ENCODE results near the gene LILRB3.
"Not testable (repeated sequence)": the region's sequence is repeated elsewhere in the genome, so short reads cannot be mapped to it uniquely, and the experiment has no call there.

LILRB3 gene

DNA sequence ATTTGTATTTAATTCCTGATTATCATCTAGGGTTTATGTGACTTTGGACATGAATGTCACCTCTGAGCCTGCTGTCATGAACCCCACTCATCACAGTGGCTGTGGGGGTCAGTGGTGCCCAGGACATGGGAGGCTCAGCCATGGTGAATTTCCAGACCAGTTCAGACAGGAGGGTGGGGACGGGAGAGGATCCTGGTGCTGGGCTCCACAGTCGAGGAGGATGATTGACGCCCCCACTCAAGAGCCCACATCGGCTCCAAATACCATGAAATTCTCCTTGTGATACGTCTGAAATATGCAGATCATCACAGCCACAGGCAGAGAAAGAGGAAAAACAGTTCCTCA, 1.1 kb upstream of the LILRB3 start:
- not testable (repeated sequence) for H3K4me3 Mint-ChIP-seq, H3K27ac Mint-ChIP-seq, ATAC-seq, DNase-seq, H3K9me3 Mint-ChIP-seq
- Mint-ChIP-seq H3K4me1 (peaks cover 11% of the 10 kb centered on the region), H3K27me3 (peaks cover 21% of the 10 kb centered on the region)

- not testable (repeated sequence) for DNase-seq, ATAC-seq, H3K27ac Mint-ChIP-seq, H3K9me3 Mint-ChIP-seq, H3K4me3 Mint-ChIP-seq
- Mint-ChIP-seq H3K4me1 (peaks cover 11% of the 10 kb centered on the region), H3K27me3 (peaks cover 19% of the 10 kb centered on the region)
These were observed 600 bp upstream of the LILRB3 start for GRCh38 chr19:54223277-54223936.

DNA sequence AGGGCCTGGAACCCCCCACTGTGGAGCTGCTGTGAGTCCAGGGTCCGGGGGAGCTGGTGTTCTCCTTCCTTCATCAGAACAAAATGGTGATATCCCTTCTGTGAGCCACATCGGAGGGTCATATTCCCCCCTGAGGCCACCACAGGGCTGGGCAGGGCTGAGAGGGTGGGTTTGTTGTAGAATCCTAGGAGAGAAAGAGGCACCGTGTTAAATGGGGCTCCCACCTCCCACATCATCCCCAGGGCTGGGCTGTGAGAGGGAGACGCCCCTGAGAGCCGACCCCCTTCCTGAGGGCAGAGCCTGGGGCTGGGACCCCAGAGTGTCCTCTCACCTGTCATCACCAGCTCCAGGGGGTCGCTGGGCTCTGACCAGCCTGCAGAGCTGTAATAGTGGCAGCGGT, 860 bp downstream of the LILRB3 start:
- ATAC-seq, H3K27ac Mint-ChIP-seq, H3K9me3 Mint-ChIP-seq, DNase-seq, H3K4me3 Mint-ChIP-seq: not testable (repeated sequence)
- H3K4me1 Mint-ChIP-seq = peaks cover 11% of the 10 kb centered on the region
- H3K27me3 Mint-ChIP-seq = peaks cover 19% of the 10 kb centered on the region

DNA sequence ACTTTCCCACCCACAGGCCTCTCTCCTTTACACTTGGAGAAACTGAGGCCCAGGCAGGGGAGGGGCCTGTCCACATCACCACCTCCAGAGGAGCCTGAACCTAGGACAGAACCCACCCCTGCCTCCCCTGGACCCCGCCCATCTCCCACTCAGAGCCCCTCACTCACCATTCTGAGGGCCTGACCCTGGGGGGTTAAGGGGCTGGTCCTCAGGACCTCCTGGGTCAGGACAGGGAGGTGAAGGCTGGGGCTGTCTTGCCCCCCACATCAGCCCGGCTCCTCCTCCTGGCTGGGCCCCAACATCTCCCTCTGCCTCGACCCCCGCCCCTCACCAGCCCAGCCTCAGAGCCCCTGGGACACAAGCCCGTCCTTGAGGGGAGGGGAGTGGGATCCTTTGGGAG, 3.1 kb downstream of the LILRB3 start:
- DNase-seq, H3K4me3 Mint-ChIP-seq, H3K9me3 Mint-ChIP-seq, ATAC-seq, H3K27ac Mint-ChIP-seq: not testable (repeated sequence)
- Mint-ChIP-seq H3K4me1 (peaks cover 11% of the 10 kb centered on the region), H3K27me3 (peaks cover 19% of the 10 kb centered on the region)

- ATAC-seq (no peak), DNase-seq (no peak)
- Mint-ChIP-seq H3K4me1 (peaks cover 11% of the 10 kb centered on the region), H3K4me3 (no peak overlapping the region), H3K9me3 (no peaks in the 10 kb centered on the region), H3K27ac (no peak overlapping the region), H3K27me3 (peaks cover 17% of the 10 kb centered on the region)
These were observed 3.7 kb downstream of the LILRB3 start for GRCh38 chr19:54218960-54219661.

GRCh38 chr19:54218259-54218658, 4.5 kb downstream of the LILRB3 start:
- H3K4me1 Mint-ChIP-seq = peaks cover 9% of the 10 kb centered on the region
- DNase-seq (no peak), ATAC-seq (no peak)
- H3K9me3 Mint-ChIP-seq = no peaks in the 10 kb centered on the region
- no peak overlapping the region for H3K4me3 Mint-ChIP-seq
- H3K27me3 Mint-ChIP-seq = peaks cover 8% of the 10 kb centered on the region
- H3K27ac Mint-ChIP-seq = no peak overlapping the region

DNA sequence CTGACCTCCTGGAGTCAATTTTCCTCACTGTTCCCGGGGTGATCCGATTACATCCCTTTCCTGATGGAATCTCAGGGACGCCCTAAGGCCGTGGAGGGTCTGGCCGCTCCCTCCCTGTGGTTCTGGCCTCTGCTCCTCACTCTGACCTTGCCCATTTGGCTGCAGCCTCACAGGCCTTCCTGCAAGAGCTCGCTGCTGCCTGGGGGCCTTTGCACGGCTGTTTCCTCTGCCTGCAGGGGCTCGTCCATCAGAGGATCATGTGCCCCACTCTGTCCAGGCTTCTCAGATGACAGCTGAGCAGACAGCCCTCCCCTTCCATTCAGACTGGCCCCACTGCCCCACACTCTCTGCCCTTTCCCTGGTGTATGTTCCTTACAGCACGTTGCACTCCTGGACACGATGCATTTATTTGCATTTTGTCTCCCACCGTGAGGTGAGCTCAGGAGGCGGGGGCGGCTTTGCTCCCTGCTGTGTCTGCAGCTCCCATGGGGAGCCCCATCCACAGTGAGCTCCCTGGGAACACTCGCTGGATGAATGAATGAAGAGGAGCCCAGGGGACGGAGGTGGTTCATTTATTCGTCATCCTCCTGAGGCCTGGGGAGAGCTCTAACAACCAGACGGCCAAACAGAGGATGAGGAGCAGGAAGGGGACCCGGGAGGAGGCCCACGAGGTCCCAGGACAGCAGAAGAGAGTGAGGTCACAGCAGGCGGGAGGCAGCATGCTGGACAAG, 5.1 kb downstream of the LILRB3 start:
- ATAC-seq, H3K4me3 Mint-ChIP-seq, H3K9me3 Mint-ChIP-seq, H3K27me3 Mint-ChIP-seq, H3K4me1 Mint-ChIP-seq, DNase-seq: not testable (repeated sequence)
- peak overlapping the region in 1 of 2 donors; percentile 83 for H3K27ac Mint-ChIP-seq

DNA sequence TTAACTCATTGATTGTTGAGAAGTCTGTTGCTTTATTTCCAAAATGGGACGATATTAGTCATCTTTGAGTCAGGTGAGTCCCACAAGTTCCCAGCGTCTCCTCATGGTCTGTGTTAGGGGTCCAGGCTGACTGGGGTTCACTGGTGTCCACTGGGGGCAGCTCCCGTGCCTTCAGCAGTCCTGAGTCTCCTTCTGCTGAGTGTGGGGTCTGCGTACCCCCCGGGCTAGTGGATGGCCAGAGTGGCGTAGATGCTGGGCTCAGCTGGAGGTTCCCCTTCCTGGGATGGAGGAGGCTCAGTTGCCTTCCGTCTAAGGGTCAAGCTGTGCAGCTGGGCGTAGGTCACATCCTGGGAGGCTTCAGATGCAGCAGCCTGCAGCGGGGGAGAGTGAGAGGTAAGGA, 5.9 kb downstream of the LILRB3 start:
- H3K4me1 Mint-ChIP-seq = no peaks in the 10 kb centered on the region
- no peak for ATAC-seq
- no peak overlapping the region for H3K4me3 Mint-ChIP-seq
- H3K9me3 Mint-ChIP-seq = no peaks in the 10 kb centered on the region
- H3K27ac Mint-ChIP-seq = no peak overlapping the region
- H3K27me3 Mint-ChIP-seq = no peaks in the 10 kb centered on the region
- DNase-seq = no peak

DNA sequence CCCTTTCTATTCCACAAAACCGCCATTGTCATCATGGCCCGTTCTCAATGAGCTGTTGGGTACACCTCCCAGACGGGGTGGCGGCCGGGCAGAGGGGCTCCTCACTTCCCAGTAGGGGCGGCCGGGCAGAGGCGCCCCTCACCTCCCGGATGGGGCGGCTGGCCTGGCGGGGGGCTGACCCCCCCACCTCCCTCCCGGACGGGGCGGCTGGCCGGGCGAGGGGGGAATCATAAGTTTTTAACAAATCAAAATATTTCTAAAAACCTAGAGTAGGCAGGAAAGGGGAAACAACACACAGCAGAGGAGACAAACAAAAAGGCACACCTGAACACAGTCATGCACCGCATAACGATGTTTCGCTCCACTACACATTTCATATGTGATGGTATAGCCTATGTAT, 8.1 kb downstream of the LILRB3 start:
- ATAC-seq, H3K4me3 Mint-ChIP-seq, H3K9me3 Mint-ChIP-seq, DNase-seq, H3K27ac Mint-ChIP-seq, H3K27me3 Mint-ChIP-seq: not testable (repeated sequence)
- peaks cover 17% of the 10 kb centered on the region for H3K4me1 Mint-ChIP-seq

DNA sequence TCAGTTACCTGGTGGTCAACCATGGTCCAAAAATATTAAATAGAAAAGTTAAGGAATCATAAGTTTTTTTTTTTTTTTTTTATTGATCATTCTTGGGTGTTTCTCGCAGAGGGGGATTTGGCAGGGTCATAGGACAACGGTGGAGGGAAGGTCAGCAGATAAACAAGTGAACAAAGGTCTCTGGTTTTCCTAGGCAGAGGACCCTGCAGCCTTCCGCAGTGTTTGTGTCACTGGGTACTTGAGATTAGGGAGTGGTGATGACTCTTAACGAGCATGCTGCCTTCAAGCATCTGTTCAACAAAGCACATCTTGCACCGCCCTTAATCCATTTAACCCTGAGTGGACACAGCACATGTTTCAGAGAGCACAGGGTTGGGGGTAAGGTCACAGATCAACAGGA, 8.6 kb downstream of the LILRB3 start:
- H3K27me3 Mint-ChIP-seq, H3K27ac Mint-ChIP-seq, H3K4me3 Mint-ChIP-seq, ATAC-seq, H3K9me3 Mint-ChIP-seq, DNase-seq: not testable (repeated sequence)
- H3K4me1 Mint-ChIP-seq = peaks cover 22% of the 10 kb centered on the region

DNA sequence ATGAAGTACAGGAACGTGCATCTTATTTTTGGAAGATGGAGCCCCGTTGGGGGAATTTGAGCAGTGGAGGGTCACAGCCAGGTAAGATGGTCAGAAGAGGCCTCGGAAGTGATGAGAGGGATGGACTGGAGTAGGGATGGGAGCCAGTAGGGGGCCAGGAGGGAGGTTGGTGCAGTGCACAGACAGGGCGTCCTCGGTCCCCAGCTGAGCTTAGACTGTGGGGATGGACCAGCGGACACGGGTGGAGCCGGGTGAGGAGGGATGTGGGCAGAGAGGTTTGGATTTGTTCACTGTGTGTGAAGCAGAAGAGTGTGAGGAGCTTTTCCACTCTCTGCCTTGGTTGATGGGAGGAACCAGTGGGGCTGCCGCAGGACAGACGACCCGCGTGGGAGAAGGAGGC, 11.6 kb downstream of the LILRB3 start:
- ATAC-seq = no peak
- Mint-ChIP-seq H3K27me3 (no peaks in the 10 kb centered on the region), H3K27ac (peak overlapping the region; percentile 6 to 38), H3K9me3 (no peaks in the 10 kb centered on the region), H3K4me1 (peaks cover 52% of the 10 kb centered on the region), H3K4me3 (peak overlapping the region in 1 of 2 donors; percentile 34)
- no peak for DNase-seq

DNA sequence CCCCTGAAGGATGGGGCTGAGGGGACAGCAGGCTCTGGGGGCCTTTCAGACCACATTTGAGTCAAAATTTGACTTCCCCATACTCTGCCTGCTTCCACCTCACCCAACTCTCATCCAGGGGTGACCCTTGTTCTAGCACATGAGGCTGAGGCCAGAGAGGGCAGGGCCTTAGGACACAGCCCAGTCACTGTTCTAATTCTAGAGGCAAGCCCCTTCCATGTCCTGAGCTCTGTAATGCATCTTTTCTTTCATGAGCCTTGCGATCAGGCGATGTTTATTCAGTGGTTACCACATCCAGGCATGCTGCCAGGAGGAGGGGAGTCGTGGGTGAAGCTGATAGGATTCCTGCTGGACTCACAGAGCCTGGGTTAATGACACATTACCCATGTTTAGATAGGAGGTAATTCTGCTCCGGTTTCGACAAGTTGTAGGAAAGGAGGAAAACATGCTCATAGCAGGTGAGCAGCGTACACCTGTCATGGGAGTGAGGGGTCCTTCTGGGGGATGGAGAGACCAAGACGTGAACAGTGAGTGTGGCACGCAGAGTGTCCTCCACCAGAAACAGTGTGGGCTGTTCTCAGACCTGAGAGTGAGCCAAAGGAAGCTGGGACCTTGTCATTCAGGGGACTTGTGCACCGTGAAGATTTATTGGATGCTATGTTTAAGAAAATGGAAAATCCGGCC, 12.9 kb downstream of the LILRB3 start:
- peaks cover 65% of the 10 kb centered on the region for H3K4me1 Mint-ChIP-seq
- peak overlapping the region; percentile 46 to 64 for H3K4me3 Mint-ChIP-seq
- H3K27me3 Mint-ChIP-seq = no peaks in the 10 kb centered on the region
- peak overlapping the region; percentile 81 to 89 for H3K27ac Mint-ChIP-seq
- no peaks in the 10 kb centered on the region for H3K9me3 Mint-ChIP-seq
- DNase-seq = no peak
- ATAC-seq = no peak

GRCh38 chr19:54209058-54209810, 13.6 kb downstream of the LILRB3 start:
- DNase-seq = no peak
- Mint-ChIP-seq H3K27me3 (no peaks in the 10 kb centered on the region), H3K4me3 (peak overlapping the region in 1 of 2 donors; percentile 49), H3K9me3 (no peaks in the 10 kb centered on the region), H3K27ac (peak overlapping the region in 1 of 2 donors; percentile 81), H3K4me1 (peaks cover 72% of the 10 kb centered on the region)
- no peak for ATAC-seq

DNA sequence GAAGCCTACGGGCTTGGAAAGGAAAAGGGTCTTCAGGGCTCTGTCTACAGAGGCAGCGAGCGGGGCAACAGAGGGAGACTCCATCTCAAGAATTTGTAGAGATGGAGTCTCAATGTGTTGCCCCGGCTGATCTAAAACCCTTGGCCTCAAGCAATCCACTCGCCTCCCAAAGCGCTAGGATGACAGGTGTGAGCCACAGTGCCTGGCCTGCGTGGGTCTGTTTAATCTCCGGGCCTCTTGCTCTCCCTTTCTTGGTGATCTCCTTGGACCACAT, 14.1 kb downstream of the LILRB3 start:
- peak overlapping the region; percentile 64 to 90 for H3K27ac Mint-ChIP-seq
- peak overlapping the region; percentile 46 to 49 for H3K4me3 Mint-ChIP-seq
- H3K9me3 Mint-ChIP-seq = no peaks in the 10 kb centered on the region
- ATAC-seq (no peak), DNase-seq (no peak)
- H3K4me1 Mint-ChIP-seq = peaks cover 77% of the 10 kb centered on the region
- no peaks in the 10 kb centered on the region for H3K27me3 Mint-ChIP-seq
